Choroid plexus epithelial cell (primary cell): ENCODE data around the gene ATXN7.
A peak's percentile ranks its signal among the peaks of the same experiment; 100 is the strongest.

ENCODE experiments used
- DNase-seq: peaks from one replicate; pipeline ENCODE4 v3.0.0-alpha.2; 2010; ENCODE audit warnings: low read depth
- H3K4me3 ChIP-seq: 2 replicates; pipeline ENCODE4 v1.5.1; 2011; ENCODE audit warnings: low read depth, mild to moderate bottlenecking, control low read depth, low read length, moderate library complexity
- TF ChIP-seq, protein P1 (sequence below): conservative IDR thresholded peaks from 2 replicates; pipeline ENCODE4 v1.5.1; 2011; ENCODE audit warnings: low read depth, mild to moderate bottlenecking, control low read depth, inconsistent platforms, low read length, moderate library complexity

Gene ATXN7

DNA sequence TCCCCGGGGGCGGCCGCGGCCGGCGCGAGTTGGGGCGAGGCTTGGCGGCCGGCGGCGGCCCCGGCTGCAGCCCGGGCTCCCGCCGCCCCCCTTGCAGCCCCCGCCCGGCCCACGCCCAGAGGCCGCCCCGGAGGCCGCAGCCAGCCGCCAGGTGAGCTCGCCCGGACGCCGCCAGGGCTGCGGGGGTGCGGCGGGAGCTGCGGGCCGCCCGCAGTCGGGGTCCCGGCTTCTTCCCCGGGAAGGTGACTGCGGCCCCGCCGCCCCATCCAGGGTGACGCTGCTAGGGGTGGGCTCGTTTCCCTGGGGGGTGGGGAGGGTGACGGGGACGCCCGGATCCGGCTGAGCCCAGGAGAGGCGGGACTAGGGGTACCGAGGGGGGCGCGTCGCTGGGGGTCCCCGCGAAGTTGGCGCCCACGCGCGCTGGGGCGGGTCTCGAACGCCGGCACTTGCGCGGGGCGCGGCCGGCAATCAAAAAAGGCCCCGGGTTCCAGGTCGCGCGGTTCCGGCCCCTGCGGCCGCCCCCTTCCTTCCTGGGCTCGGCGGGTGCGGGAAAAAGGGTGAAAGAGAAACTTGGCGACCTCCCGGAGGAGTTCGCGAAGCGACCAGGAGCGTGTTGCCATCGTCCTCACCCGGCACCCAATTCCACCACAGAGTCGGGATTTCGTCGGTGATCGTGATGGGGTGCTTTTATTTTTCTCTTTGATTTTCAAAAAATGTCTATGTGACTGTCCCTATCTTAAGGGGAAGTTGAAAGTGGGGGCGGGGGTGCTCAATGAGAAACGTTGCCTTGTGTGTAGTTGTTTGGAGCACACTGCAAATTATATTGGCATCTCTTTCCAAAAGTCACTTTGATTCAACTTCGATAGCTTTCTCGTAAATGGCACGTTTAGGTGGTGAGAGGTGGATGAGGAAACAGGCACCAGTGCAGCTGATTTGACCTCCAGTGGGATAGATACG is 619 bp downstream of the ATXN7 start:
- H3K4me3 ChIP-seq, result peak overlapping the region; percentile 89
- TF ChIP-seq, protein P1, sequence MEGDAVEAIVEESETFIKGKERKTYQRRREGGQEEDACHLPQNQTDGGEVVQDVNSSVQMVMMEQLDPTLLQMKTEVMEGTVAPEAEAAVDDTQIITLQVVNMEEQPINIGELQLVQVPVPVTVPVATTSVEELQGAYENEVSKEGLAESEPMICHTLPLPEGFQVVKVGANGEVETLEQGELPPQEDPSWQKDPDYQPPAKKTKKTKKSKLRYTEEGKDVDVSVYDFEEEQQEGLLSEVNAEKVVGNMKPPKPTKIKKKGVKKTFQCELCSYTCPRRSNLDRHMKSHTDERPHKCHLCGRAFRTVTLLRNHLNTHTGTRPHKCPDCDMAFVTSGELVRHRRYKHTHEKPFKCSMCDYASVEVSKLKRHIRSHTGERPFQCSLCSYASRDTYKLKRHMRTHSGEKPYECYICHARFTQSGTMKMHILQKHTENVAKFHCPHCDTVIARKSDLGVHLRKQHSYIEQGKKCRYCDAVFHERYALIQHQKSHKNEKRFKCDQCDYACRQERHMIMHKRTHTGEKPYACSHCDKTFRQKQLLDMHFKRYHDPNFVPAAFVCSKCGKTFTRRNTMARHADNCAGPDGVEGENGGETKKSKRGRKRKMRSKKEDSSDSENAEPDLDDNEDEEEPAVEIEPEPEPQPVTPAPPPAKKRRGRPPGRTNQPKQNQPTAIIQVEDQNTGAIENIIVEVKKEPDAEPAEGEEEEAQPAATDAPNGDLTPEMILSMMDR, result no peak
- DNase-seq, result no peak

DNA sequence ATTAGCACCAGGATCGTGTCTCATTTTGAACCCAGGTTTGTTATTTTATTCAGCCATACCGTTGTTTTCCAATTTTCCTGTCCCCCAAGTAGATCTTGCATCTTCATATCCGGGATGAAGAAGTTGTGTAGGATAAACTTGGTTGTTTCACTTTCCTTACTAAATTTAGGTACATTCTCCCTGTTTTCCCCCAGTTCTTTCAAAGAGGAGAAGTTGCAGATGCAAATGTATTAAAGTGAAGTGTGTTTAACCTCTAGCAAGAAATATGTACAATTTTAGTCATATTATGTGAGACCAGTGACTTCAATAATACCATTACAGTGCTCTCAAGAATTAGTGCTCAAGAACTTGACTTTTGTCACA is 1.3 kb downstream of the ATXN7 start:
- TF ChIP-seq, protein P1, result no peak
- H3K4me3 ChIP-seq, result peak overlapping the region; percentile 89
- no peak for DNase-seq

DNA sequence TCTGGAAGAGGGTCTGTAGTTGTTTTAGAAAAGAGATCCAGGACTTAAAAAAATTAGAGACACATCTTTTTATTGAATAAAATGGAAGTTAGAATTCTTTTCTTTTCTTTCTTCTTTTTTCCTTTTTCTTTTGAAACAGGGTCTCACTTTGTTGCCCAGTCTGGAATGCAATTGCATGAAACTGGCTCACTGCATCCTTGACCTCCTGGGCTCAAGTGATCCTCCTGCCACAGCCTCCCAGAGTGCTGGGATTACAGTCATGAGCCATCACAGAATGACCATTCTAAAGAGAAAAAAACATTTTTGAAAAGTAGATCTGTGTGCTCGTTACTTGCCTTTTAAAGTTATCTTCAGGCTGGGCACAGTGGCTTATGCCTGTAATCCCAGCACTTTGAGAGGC is 3.6 kb downstream of the ATXN7 start:
- no peak for DNase-seq
- TF ChIP-seq, protein P1, result no peak
- no peak overlapping the region for H3K4me3 ChIP-seq

DNA sequence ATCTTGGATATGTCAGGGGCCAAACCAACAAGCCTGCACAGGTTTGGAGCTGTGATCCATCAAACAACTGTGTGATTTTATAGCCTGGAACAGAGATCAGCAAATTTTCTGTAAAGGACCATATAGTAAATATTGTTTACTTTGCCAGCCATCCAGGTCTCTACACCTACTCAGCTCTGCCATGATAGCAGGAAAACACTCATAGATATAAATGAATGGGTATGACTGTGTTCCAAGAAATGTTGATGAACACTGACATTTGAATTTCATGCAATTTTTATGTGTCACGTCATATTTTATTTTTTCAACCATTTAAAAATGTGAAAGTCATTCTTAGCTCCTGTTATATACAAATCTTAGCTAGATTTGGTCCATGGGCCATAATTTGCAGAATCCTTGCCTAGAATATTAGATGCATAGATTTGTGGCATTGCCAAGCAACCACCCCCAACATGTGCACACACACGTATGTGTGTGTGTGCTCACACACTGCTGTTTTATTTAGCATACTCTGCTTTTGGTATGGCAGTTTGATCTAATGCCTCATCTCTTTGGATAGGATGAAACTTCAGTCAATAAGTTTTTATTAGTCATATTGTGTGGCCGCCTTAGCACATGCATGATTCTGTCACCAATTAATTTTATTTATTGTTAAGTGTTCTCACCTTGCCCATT is 6.4 kb downstream of the ATXN7 start:
- TF ChIP-seq, protein P1, result no peak
- no peak for DNase-seq
- H3K4me3 ChIP-seq, result no peak overlapping the region

DNA sequence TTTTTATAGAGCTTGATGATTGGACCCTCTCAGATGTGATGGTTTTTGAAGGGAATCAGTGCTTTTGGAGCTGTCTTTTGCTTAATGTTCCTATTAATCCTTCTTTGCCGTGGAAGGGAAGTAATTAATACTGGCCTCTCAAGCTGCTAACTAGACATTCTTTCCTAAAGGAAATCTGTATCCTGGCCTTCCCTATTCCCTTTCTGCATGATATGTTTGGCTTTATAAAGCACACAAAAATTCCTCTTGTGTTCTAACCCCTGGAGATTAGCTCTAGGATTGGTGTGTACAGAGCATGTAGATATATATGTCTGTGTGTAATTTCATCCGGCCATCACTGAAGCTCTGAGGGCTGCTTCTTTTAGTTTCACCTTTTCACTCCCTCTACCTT is 6.9 kb downstream of the ATXN7 start:
- TF ChIP-seq, protein P1, result no peak
- DNase-seq, result no peak
- no peak overlapping the region for H3K4me3 ChIP-seq

DNA sequence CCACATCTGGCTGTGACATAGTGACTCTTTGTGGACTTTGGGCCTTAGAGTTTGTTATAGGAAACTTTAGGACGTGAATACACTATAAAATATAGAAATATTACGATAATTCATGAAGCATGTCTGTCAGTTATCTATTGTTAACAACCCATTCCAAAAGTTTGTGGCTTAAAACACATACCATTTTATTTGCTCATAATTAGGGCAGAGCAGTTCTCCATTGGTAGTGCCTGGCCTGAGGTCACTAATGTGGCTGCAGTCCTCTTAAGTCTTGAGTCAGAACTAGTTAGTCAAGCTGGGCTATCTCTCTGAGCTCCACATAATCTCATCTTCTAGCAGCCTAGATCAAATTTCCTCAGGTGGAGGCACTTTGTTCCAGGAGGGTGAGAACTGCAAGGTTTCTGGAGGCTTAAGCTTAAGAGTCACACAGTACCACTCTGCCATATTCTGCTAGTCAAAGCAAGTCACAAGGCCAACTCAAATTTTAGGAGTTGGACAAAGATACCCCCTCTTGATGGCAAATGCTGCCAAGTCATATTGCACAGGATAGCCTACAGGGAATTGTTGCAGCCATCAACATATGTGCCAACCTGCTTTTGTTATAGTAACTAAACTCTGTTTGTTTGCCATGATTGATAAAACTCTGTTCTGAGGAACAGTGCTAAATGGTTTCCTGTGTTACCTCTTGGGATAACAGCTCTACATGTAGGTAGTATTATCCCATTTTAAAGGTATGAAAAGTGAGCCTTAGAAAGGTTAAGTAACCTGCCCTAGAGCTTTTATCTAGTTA is 8.7 kb downstream of the ATXN7 start:
- H3K4me3 ChIP-seq, result no peak overlapping the region
- DNase-seq, result peak; percentile 83
- TF ChIP-seq, protein P1, result no peak
